HEK293 (cell line): ENCODE data around the gene VAV2.

Experiments
- CTCF ChIA-PET: fragments of 350-600 bp; formaldehyde crosslinking; extraction: SDS; loops from one replicate; lab custom pipeline; 2021; ENCODE audit warnings: antibody characterized with exemption; lab: Yijun Ruan, JAX
- POLR2A ChIA-PET: fragments of 300-600 bp; formaldehyde crosslinking; extraction: SDS; loops from one replicate; lab custom pipeline; 2020; ENCODE audit warnings: antibody characterized with exemption, inconsistent platforms; lab: Yijun Ruan, JAX
- H3K27ac ChIP-seq: fragments of 200-500 bp; sonication (Bioruptor generic); 2 replicates; pipeline ENCODE4 v1.5.1; 2014; ENCODE audit warnings: low read depth, low read length, control low read depth, inconsistent platforms; ENCODE audit errors: extremely low read depth
- H3K36me3 ChIP-seq, 2 experiments: fragments of 200-500 bp in 1 of 2; sonication (Bioruptor generic) in 1 of 2; 1 replicate in 1 of 2; 2 replicates in 1 of 2; pipeline ENCODE4 v1.5.1; 2014 to 2017; ENCODE audit warnings: inconsistent platforms in 2 of 2, low read length in 2 of 2; ENCODE audit not compliant: control insufficient read depth in 2 of 2, insufficient read depth in 1 of 2
- H3K4me1 ChIP-seq: fragments of 200-500 bp; sonication (Bioruptor generic); 2 replicates; pipeline ENCODE4 v1.5.1; 2014; ENCODE audit warnings: mild to moderate bottlenecking, low read length, inconsistent platforms; ENCODE audit not compliant: control insufficient read depth, insufficient read depth
- H3K4me3 ChIP-seq: 2 replicates; pipeline ENCODE4 v1.5.1; 2011; ENCODE audit warnings: low read depth, mild to moderate bottlenecking, control low read depth, low read length, moderate library complexity
- H3K9me3 ChIP-seq: fragments of 200-500 bp; sonication (Bioruptor generic); 2 replicates; pipeline ENCODE4 v1.5.1; 2014; ENCODE audit warnings: low read depth, low read length, inconsistent platforms; ENCODE audit not compliant: control insufficient read depth, insufficient read depth
- GLIS1 ChIP-seq: fragments of 450-650 bp; formaldehyde crosslinking; IDR thresholded peaks from 2 replicates; pipeline ENCODE4 v1.5.1; 2016; ENCODE audit warnings: missing biosample characterization, missing genetic modification characterization
- HOXA7 ChIP-seq: sonication (generic); formaldehyde crosslinking; IDR thresholded peaks from 2 replicates; pipeline ENCODE4 v1.8.1; 2022; ENCODE audit warnings: missing genetic modification reagents, borderline replicate concordance
- KLF9 ChIP-seq: fragments of 450-650 bp; formaldehyde crosslinking; IDR thresholded peaks from 2 replicates; pipeline ENCODE4 v1.5.1; 2016; ENCODE audit warnings: missing biosample characterization, missing genetic modification characterization, low read depth
- MYNN ChIP-seq: fragments of 450-650 bp; formaldehyde crosslinking; IDR thresholded peaks from 2 replicates; pipeline ENCODE4 v1.5.1; 2016; ENCODE audit warnings: missing biosample characterization, missing genetic modification characterization, borderline replicate concordance
- OVOL3 ChIP-seq: fragments of 450-650 bp; formaldehyde crosslinking; IDR thresholded peaks from 2 replicates; pipeline ENCODE4 v1.5.1; 2016; ENCODE audit warnings: missing biosample characterization, missing genetic modification characterization
- SALL2 ChIP-seq: fragments of 450-650 bp; formaldehyde crosslinking; IDR thresholded peaks from 2 replicates; pipeline ENCODE4 v1.5.0; 2017; ENCODE audit warnings: missing biosample characterization, mild to moderate bottlenecking, missing genetic modification characterization, borderline replicate concordance
- ZBTB20 ChIP-seq: fragments of 450-650 bp; formaldehyde crosslinking; IDR thresholded peaks from 2 replicates; pipeline ENCODE4 v1.5.1; 2016; ENCODE audit warnings: missing biosample characterization, missing genetic modification characterization
- ZBTB44 ChIP-seq: fragments of 450-650 bp; IDR thresholded peaks from 2 replicates; pipeline ENCODE4 v1.5.1; 2018; ENCODE audit warnings: missing biosample characterization, mild to moderate bottlenecking, missing genetic modification characterization
- ZFHX2 ChIP-seq: fragments of 450-650 bp; formaldehyde crosslinking; conservative IDR thresholded peaks from 2 replicates; pipeline ENCODE4 v1.5.1; 2016; ENCODE audit warnings: missing biosample characterization, missing genetic modification characterization
- ZFP37 ChIP-seq: fragments of 450-650 bp; formaldehyde crosslinking; IDR thresholded peaks from 2 replicates; pipeline ENCODE4 v1.5.1; 2016; ENCODE audit warnings: missing biosample characterization, missing genetic modification characterization
- ZNF10 ChIP-seq: fragments of 450-650 bp; formaldehyde crosslinking; IDR thresholded peaks from 2 replicates; pipeline ENCODE4 v1.5.1; 2017; ENCODE audit warnings: missing biosample characterization, missing genetic modification characterization
- ZNF148 ChIP-seq: fragments of 450-650 bp; formaldehyde crosslinking; IDR thresholded peaks from 2 replicates; pipeline ENCODE4 v1.5.0; 2017; ENCODE audit warnings: missing biosample characterization, missing genetic modification characterization, borderline replicate concordance
- ZNF292 ChIP-seq: fragments of 450-650 bp; formaldehyde crosslinking; IDR thresholded peaks from 2 replicates; pipeline ENCODE4 v1.5.1; 2016; ENCODE audit warnings: low read depth, missing biosample characterization, missing genetic modification characterization, borderline replicate concordance
- ZNF391 ChIP-seq: fragments of 450-650 bp; formaldehyde crosslinking; IDR thresholded peaks from 2 replicates; pipeline ENCODE4 v1.5.1; 2016; ENCODE audit warnings: low read depth, missing biosample characterization, missing genetic modification characterization, borderline replicate concordance
- ZNF48 ChIP-seq: fragments of 450-650 bp; formaldehyde crosslinking; IDR thresholded peaks from 2 replicates; pipeline ENCODE4 v1.5.1; 2016; ENCODE audit warnings: missing biosample characterization, missing genetic modification characterization
- ZNF518A ChIP-seq: fragments of 450-650 bp; formaldehyde crosslinking; conservative IDR thresholded peaks from 2 replicates; pipeline ENCODE4 v1.5.1; 2016; ENCODE audit warnings: low read depth, missing biosample characterization, missing genetic modification characterization
- ZNF555 ChIP-seq: fragments of 450-650 bp; formaldehyde crosslinking; conservative IDR thresholded peaks from 2 replicates; pipeline ENCODE4 v1.5.1; 2017; ENCODE audit warnings: missing biosample characterization, mild to moderate bottlenecking, missing genetic modification characterization, inconsistent platforms
- ZNF654 ChIP-seq: fragments of 450-650 bp; formaldehyde crosslinking; IDR thresholded peaks from 2 replicates; pipeline ENCODE4 v1.5.1; 2016; ENCODE audit warnings: low read depth, missing biosample characterization, missing genetic modification characterization
- ZNF843 ChIP-seq: fragments of 450-650 bp; formaldehyde crosslinking; IDR thresholded peaks from 2 replicates; pipeline ENCODE4 v1.5.1; 2016; ENCODE audit warnings: missing biosample characterization, missing genetic modification characterization
- ZSCAN16 ChIP-seq: fragments of 450-650 bp; formaldehyde crosslinking; IDR thresholded peaks from 2 replicates; pipeline ENCODE4 v1.5.1; 2016; ENCODE audit warnings: missing biosample characterization, missing genetic modification characterization

VAV2 gene

GRCh38 chr9:133954862-133955529, 37.1 kb downstream of the VAV2 start:
- TF ChIP-seq KLF9 (tag by site-specific recombination): no peak
- peak; percentile 39; the same call in 1 of the 2 replicates for TF ChIP-seq ZBTB20 (tag by site-specific recombination)
- 0 out of 2 replicates have a peak, but pooled peaks have one; percentile 22 for TF ChIP-seq GLIS1 (tag by site-specific recombination)
- peak; percentile 25; the same call in 1 of the 2 replicates for TF ChIP-seq ZFHX2 (tag by site-specific recombination)
- Histone ChIP-seq H3K4me3 (no peak overlapping the region), H3K27ac (no peak overlapping the region), H3K4me1 (no peaks in the 10 kb centered on the region), H3K9me3 (no peaks in the 10 kb centered on the region), H3K36me3 (no peaks in the 10 kb centered on the region)
- ChIA-PET POLR2A (no interaction called here), CTCF (interaction anchor here (0.6 to 1.1 kb wide), 3 partner anchors 39 to 68 kb away, joined by 3 read pairs; no protein-coding TSS in a partner anchor)

- TF ChIP-seq ZNF654 (tag by site-specific recombination) (no peak), ZNF48 (tag by site-specific recombination) (no peak), ZNF10 (tag by site-specific recombination) (peak; percentile 33; the same call in 1 of the 2 replicates), ZFP37 (tag by site-specific recombination) (no peak)
- no peak overlapping the region for H3K4me3 ChIP-seq
- no peaks in the 10 kb centered on the region for H3K9me3 ChIP-seq
- H3K4me1 ChIP-seq: no peaks in the 10 kb centered on the region
- no peak overlapping the region for H3K27ac ChIP-seq
- ChIA-PET CTCF (interaction anchor here (0.6 kb wide), 1 partner anchor 46 kb away, joined by 3 read pairs; no protein-coding TSS in a partner anchor), POLR2A (no interaction called here)
- no peaks in the 10 kb centered on the region for H3K36me3 ChIP-seq
These were observed 38.0 kb downstream of the VAV2 start for GRCh38 chr9:133953976-133954709.

- H3K4me1 ChIP-seq: no peaks in the 10 kb centered on the region
- CTCF ChIA-PET: no interaction called here
- H3K9me3 ChIP-seq: no peaks in the 10 kb centered on the region
- TF ChIP-seq KLF9 (tag by site-specific recombination): no peak
- no peak for TF ChIP-seq OVOL3
- TF ChIP-seq ZNF391 (tag by site-specific recombination): no peak
- TF ChIP-seq ZBTB44 (tag by site-specific recombination): no peak
- no peak for TF ChIP-seq MYNN (tag by site-specific recombination)
- TF ChIP-seq ZSCAN16 (tag by site-specific recombination): no peak
- no peak for TF ChIP-seq ZNF292 (tag by site-specific recombination)
- TF ChIP-seq ZNF843 (tag by site-specific recombination): no peak
- TF ChIP-seq ZNF518A (tag by site-specific recombination): no peak
- TF ChIP-seq ZNF148 (tag by site-specific recombination): no peak
- no peak for TF ChIP-seq ZNF555 (tag by site-specific recombination)
- no peak for TF ChIP-seq SALL2 (tag by site-specific recombination)
- no peak for TF ChIP-seq HOXA7
These were observed 38.5 kb downstream of the VAV2 start for GRCh38 chr9:133953621-133953975.

More at GRCh38 chr9:133953621-133953975, 38.5 kb downstream of the VAV2 start:
- POLR2A ChIA-PET: no interaction called here
- Histone ChIP-seq H3K27ac (no peak overlapping the region), H3K4me3 (no peak overlapping the region), H3K36me3 (no peaks in the 10 kb centered on the region)
